HG02970 (cell line): ENCODE measurements around the gene DOCK1.

ENCODE experiments used
- ATAC-seq: cut with Tn5 transposase; IDR thresholded peaks from one replicate; pipeline ENCODE4 v1.9.1; 2021; ENCODE audit warnings: mild to moderate bottlenecking, moderate library complexity, moderate number of reproducible peaks; ENCODE audit not compliant: unreplicated experiment, low FRiP score

The DOCK1 gene

GRCh38 chr10:127427926-127428325 lies 522.7 kb downstream of the DOCK1 start:
- no peak for ATAC-seq

GRCh38 chr10:127428385-127428980 lies 523.3 kb downstream of the DOCK1 start:
- ATAC-seq: no peak

- no peak for ATAC-seq
Measured at GRCh38 chr10:127429601-127430312, 524.5 kb downstream of the DOCK1 start.

- ATAC-seq: no peak
Measured at GRCh38 chr10:127431525-127431924, 526.3 kb downstream of the DOCK1 start.

- ATAC-seq: no peak
Measured at GRCh38 chr10:127434006-127434405, 528.8 kb downstream of the DOCK1 start.

- no peak for ATAC-seq
Measured at GRCh38 chr10:127435246-127435645, 530.0 kb downstream of the DOCK1 start.

- no peak for ATAC-seq
Measured at GRCh38 chr10:127440371-127440770, 535.1 kb downstream of the DOCK1 start.

- no peak for ATAC-seq
Measured at GRCh38 chr10:127441350-127442219, 536.4 kb downstream of the DOCK1 start.

GRCh38 chr10:127442220-127442525 lies 536.9 kb downstream of the DOCK1 start:
- ATAC-seq: no peak

GRCh38 chr10:127444155-127444554 lies 538.9 kb downstream of the DOCK1 start:
- no peak for ATAC-seq

- no peak for ATAC-seq
Measured at GRCh38 chr10:127447197-127447596, 542.0 kb downstream of the DOCK1 start.

- ATAC-seq: no peak
Measured at GRCh38 chr10:127449490-127449889, 544.3 kb downstream of the DOCK1 start.

- ATAC-seq: no peak
Measured at GRCh38 chr10:127450644-127451043, 545.4 kb downstream of the DOCK1 start.

- ATAC-seq: no peak
Measured at GRCh38 chr10:127451628-127452027, 546.4 kb downstream of the DOCK1 start.

- ATAC-seq: no peak
Measured at GRCh38 chr10:127452568-127452967, 547.3 kb downstream of the DOCK1 start.

- no peak for ATAC-seq
Measured at GRCh38 chr10:127453706-127454105, 548.5 kb downstream of the DOCK1 start.

- ATAC-seq: no peak
Measured at GRCh38 chr10:127456122-127456521, 550.9 kb downstream of the DOCK1 start.

GRCh38 chr10:127458016-127458810 lies 553.0 kb downstream of the DOCK1 start:
- no peak for ATAC-seq

- ATAC-seq: no peak
Measured at GRCh38 chr10:127458829-127459228, 553.6 kb downstream of the DOCK1 start.

GRCh38 chr10:127459918-127460317 lies 554.7 kb downstream of the DOCK1 start:
- no peak for ATAC-seq
